Skin epidermis (tissue), 12 donors: ENCODE measurements around the gene GSTO2.
A peak's percentile ranks its signal among the peaks of the same experiment; 100 is the strongest.

Experiments used
- H3K27ac ChIP-seq, 21 experiments: fragments of 200-600 bp; sonication (generic) in 11 of 21; one replicate each; pipeline ENCODE4 v1.5.0; 2020; ENCODE audit warnings: mild to moderate bottlenecking in 3 of 21, inconsistent platforms in 2 of 21, moderate library complexity in 2 of 21
- H3K4me3 ChIP-seq, 7 experiments: fragments of 200-600 bp; sonication (generic) in 2 of 7; one replicate each; pipeline ENCODE4 v1.5.0; 2020; ENCODE audit warnings: inconsistent platforms in 2 of 7, mild to moderate bottlenecking in 2 of 7, moderate library complexity in 1 of 7

The GSTO2 gene

GRCh38 chr10:104252368-104252767, 16.6 kb upstream of the GSTO2 start:
- no peak overlapping the region for H3K4me3 ChIP-seq
- H3K27ac ChIP-seq, result no peak overlapping the region

GRCh38 chr10:104253106-104253505, 15.9 kb upstream of the GSTO2 start:
- H3K27ac ChIP-seq, result no peak overlapping the region
- no peak overlapping the region for H3K4me3 ChIP-seq

GRCh38 chr10:104253606-104254410, 15.2 kb upstream of the GSTO2 start:
- Histone ChIP-seq H3K4me3 (peak overlapping the region; percentile 72 to 99 (median 93)), H3K27ac (peak overlapping the region in 19 of 21 experiments; percentile 93 to 99 (median 97))

GRCh38 chr10:104254493-104255310, 14.3 kb upstream of the GSTO2 start, which contains the start of gene GSTO1:
Gene GSTO1 (plus strand): TSS chr10:104254892. CDS start chr10:104254929, 37 bp downstream.
- H3K27ac ChIP-seq, result peak within 1 kb of the TSS; percentile 93 to 99 (median 97)
- H3K4me3 ChIP-seq, result peak within 1 kb of the TSS; percentile 72 to 99 (median 93)

GRCh38 chr10:104255311-104255981, 13.5 kb upstream of the GSTO2 start:
- Histone ChIP-seq H3K4me3 (peak overlapping the region; percentile 72 to 99 (median 93)), H3K27ac (peak overlapping the region; percentile 93 to 99 (median 97))

GRCh38 chr10:104256335-104256961, 12.5 kb upstream of the GSTO2 start:
- H3K27ac ChIP-seq, result peak overlapping the region in 19 of 21 experiments; percentile 7 to 99 (median 97)
- H3K4me3 ChIP-seq, result peak overlapping the region in 3 of 7 experiments; percentile 86 to 94 (median 93)

- peak overlapping the region in 3 of 21 experiments; percentile 4 to 96 (median 96) for H3K27ac ChIP-seq
- peak overlapping the region in 1 of 7 experiments; percentile 4 for H3K4me3 ChIP-seq
Observed at GRCh38 chr10:104257235-104257634, 11.7 kb upstream of the GSTO2 start.

GRCh38 chr10:104258209-104258608, 10.8 kb upstream of the GSTO2 start:
- Histone ChIP-seq H3K27ac (peak overlapping the region in 1 of 21 experiments; percentile 49), H3K4me3 (no peak overlapping the region)

GRCh38 chr10:104259456-104259855, 9.5 kb upstream of the GSTO2 start:
- Histone ChIP-seq H3K4me3 (no peak overlapping the region), H3K27ac (peak overlapping the region in 10 of 21 experiments; percentile 0 to 55 (median 26))

- Histone ChIP-seq H3K27ac (peak overlapping the region in 14 of 21 experiments; percentile 0 to 57 (median 24)), H3K4me3 (no peak overlapping the region)
Observed at GRCh38 chr10:104259999-104260774, 8.8 kb upstream of the GSTO2 start.

- Histone ChIP-seq H3K4me3 (no peak overlapping the region), H3K27ac (peak overlapping the region in 11 of 21 experiments; percentile 7 to 57 (median 49))
Observed at GRCh38 chr10:104260775-104261115, 8.2 kb upstream of the GSTO2 start.

- Histone ChIP-seq H3K4me3 (no peak overlapping the region), H3K27ac (peak overlapping the region in 1 of 21 experiments; percentile 55)
Observed at GRCh38 chr10:104262055-104262454, 6.9 kb upstream of the GSTO2 start.

- no peak overlapping the region for H3K4me3 ChIP-seq
- no peak overlapping the region for H3K27ac ChIP-seq
Observed at GRCh38 chr10:104264783-104265182, 4.2 kb upstream of the GSTO2 start.

- peak overlapping the region in 19 of 21 experiments; percentile 79 to 95 (median 88) for H3K27ac ChIP-seq
- H3K4me3 ChIP-seq, result peak overlapping the region; percentile 64 to 89 (median 78)
Observed at GRCh38 chr10:104267721-104268404, 1.1 kb upstream of the GSTO2 start.

GRCh38 chr10:104268405-104268712, 625 bp upstream of the GSTO2 start:
- Histone ChIP-seq H3K27ac (peak overlapping the region; percentile 54 to 95 (median 88)), H3K4me3 (peak overlapping the region; percentile 64 to 89 (median 78))

GRCh38 chr10:104273286-104273685, 4.3 kb downstream of the GSTO2 start:
- H3K4me3 ChIP-seq, result no peak overlapping the region

GRCh38 chr10:104273899-104274575, 5.1 kb downstream of the GSTO2 start:
- H3K27ac ChIP-seq, result peak overlapping the region in 4 of 21 experiments; percentile 4 to 82 (median 52)
- no peak overlapping the region for H3K4me3 ChIP-seq

More at GRCh38 chr10:104273286-104273685, 4.3 kb downstream of the GSTO2 start:
- H3K27ac ChIP-seq, result no peak overlapping the region
